ENCODE results near the gene GPAM. TPM values are rescaled to one million over a fixed set of nuclear protein-coding genes. Genes with fewer than 3 reads are reported as not detected.

Gene GPAM, protein sequence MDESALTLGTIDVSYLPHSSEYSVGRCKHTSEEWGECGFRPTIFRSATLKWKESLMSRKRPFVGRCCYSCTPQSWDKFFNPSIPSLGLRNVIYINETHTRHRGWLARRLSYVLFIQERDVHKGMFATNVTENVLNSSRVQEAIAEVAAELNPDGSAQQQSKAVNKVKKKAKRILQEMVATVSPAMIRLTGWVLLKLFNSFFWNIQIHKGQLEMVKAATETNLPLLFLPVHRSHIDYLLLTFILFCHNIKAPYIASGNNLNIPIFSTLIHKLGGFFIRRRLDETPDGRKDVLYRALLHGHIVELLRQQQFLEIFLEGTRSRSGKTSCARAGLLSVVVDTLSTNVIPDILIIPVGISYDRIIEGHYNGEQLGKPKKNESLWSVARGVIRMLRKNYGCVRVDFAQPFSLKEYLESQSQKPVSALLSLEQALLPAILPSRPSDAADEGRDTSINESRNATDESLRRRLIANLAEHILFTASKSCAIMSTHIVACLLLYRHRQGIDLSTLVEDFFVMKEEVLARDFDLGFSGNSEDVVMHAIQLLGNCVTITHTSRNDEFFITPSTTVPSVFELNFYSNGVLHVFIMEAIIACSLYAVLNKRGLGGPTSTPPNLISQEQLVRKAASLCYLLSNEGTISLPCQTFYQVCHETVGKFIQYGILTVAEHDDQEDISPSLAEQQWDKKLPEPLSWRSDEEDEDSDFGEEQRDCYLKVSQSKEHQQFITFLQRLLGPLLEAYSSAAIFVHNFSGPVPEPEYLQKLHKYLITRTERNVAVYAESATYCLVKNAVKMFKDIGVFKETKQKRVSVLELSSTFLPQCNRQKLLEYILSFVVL
- 5.6 to 7.8 TPM (median 7.7 TPM) in 5 replicates for total RNA-seq (2022; extraction: Qiagen RNA extraction)

DNA sequence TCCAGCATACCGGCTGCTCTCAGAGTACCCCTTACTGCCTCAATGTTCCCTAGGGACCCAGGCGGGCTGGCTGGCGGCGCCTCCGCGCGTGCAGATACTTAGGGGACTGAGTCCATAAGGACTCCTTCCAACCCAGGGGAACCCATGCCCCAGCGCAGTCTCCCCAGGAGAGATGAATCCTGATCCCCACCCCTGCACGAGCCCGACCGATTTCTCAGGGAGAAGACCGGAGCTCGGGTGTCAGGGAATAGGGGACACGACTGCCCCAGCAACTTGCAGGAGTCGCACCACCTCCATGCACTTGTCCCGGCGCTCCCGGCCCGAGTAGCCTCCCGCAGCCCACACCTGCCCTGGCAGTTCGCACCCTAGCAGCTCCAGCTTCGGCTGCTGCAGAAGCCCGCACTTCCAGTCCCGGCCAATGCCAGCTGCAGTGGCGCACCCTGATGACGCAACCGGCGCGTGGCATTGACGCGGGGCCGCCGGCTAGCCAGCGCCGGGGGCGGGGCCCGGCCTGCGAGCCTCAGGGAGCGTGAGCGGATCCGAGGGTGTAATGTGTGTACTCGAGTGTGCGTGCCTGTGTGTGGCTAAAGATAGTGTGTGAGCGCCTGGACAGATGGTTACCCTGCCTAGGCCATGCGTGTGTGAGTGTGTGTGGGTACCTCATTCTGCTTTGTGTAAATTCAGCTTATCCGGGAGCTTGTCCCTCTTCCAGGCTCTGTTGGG lies at the start of gene GPAM:
Gene GPAM, minus strand, starts transcription at position 437 of the 723 bp plus-strand sequence. CDS start 1,981 bp downstream, outside the sequence.

Other genes starting within 250 kb of the GPAM start
- not detected in 5 replicates for gene TECTB, start 99.6 kb upstream of the GPAM start, total RNA-seq (2022; extraction: Qiagen RNA extraction)
- 0.27 to 0.71 TPM (median 0.30 TPM) in 5 replicates for gene ACSL5, start 190.4 kb upstream of the GPAM start, total RNA-seq (2022; extraction: Qiagen RNA extraction)